GM12878 (cell line): Measurements from ENCODE around the gene TEX55. TPM values are rescaled to one million over a fixed set of nuclear protein-coding genes. Genes with fewer than 3 reads are reported as not detected.

Experiments used
- ATAC-seq: fragments of 200-7000 bp; cut with Tn5 transposase; 3 replicates; pipeline ENCODE4 v1.9.1; 2020; ENCODE audit warnings: mild to moderate bottlenecking, moderate library complexity
- BruUV-seq: library from RNA; stranded (reverse); fragments of 400-500 nt; replicated peaks from 2 replicates; lab custom pipeline; 2021; lab: Mats Ljungman, UMichigan
- CTCF ChIA-PET: fragments of 300-600 bp; sonication (Branson Sonifier 250); formaldehyde crosslinking; extraction: SDS; loops from one replicate; lab custom pipeline; 2021; ENCODE audit warnings: inconsistent platforms; lab: Yijun Ruan, JAX
- POLR2A ChIA-PET: fragments of 350-600 bp; formaldehyde crosslinking; extraction: SDS; loops from one replicate; lab custom pipeline; 2021; ENCODE audit warnings: inconsistent platforms; lab: Charles Lee
- RAD21 ChIA-PET: fragments of 300-600 bp; sonication (Branson Sonifier 250); formaldehyde crosslinking; loops from one replicate; lab custom pipeline; 2023; ENCODE audit warnings: antibody characterized with exemption; ENCODE audit not compliant: unreplicated experiment; lab: Charles Lee
- SMC1A ChIA-PET: fragments of 300-600 bp; sonication (Branson Sonifier 250); formaldehyde crosslinking; loops from one replicate; lab custom pipeline; 2023; ENCODE audit not compliant: unreplicated experiment, uncharacterized antibody; lab: Charles Lee
- DNase-seq: peaks from one replicate; pipeline ENCODE4 v3.0.0-alpha.2; 2011; ENCODE audit warnings: low read depth, low spot score
- FAIRE-seq: peaks from 3 replicates; lab custom pipeline; 2011; peaks lifted over from hg19 to GRCh38; lab: Jason Lieb, UNC
- H2AFZ ChIP-seq: 2 replicates; pipeline ENCODE4 v1.6.0; 2011; ENCODE audit warnings: low read depth, low read length, control low read depth; ENCODE audit not compliant: control insufficient read depth
- H3K27ac ChIP-seq: 2 replicates; pipeline ENCODE4 v1.5.1; 2011; ENCODE audit warnings: control low read depth; ENCODE audit not compliant: control insufficient read depth, insufficient read depth
- H3K27me3 ChIP-seq, 2 experiments: replicated peaks in 1 of 2; 2 replicates each; pipeline versions ENCODE4 v1.6.0 to v1.6.1; 2011; ENCODE audit warnings: low read length in 1 of 2; ENCODE audit not compliant: control insufficient read depth in 2 of 2, insufficient read depth in 2 of 2
- H3K36me3 ChIP-seq, 2 experiments: 2 replicates each; pipeline ENCODE4 v1.5.1; 2011; ENCODE audit warnings: low read length in 1 of 2; ENCODE audit not compliant: control insufficient read depth in 2 of 2, insufficient read depth in 2 of 2
- H3K4me1 ChIP-seq: 2 replicates; pipeline ENCODE4 v1.6.1; 2011; ENCODE audit warnings: mild to moderate bottlenecking, low read length, moderate library complexity, mixed read lengths; ENCODE audit not compliant: control insufficient read depth, insufficient read depth
- H3K4me2 ChIP-seq: 2 replicates; pipeline ENCODE4 v1.6.0; 2011; ENCODE audit warnings: control low read depth; ENCODE audit not compliant: control insufficient read depth, insufficient read depth
- H3K4me3 ChIP-seq: fragments of 200-600 bp; sonication (generic); 2 replicates; pipeline ENCODE4 v1.5.1; 2016
- H3K79me2 ChIP-seq: 2 replicates; pipeline ENCODE4 v1.6.0; 2011; ENCODE audit warnings: low read length; ENCODE audit not compliant: control insufficient read depth, insufficient read depth
- H3K9ac ChIP-seq: 2 replicates; pipeline ENCODE4 v1.8.0; 2011; ENCODE audit warnings: low read length, control low read depth, mixed read lengths; ENCODE audit not compliant: control insufficient read depth, insufficient read depth
- H3K9me3 ChIP-seq: replicated peaks from 3 replicates; pipeline ENCODE4 v1.5.1; 2011; ENCODE audit warnings: mild to moderate bottlenecking, low read length; ENCODE audit not compliant: control insufficient read depth, insufficient read depth
- H4K20me1 ChIP-seq: 2 replicates; pipeline ENCODE4 v1.6.0; 2011; ENCODE audit not compliant: control insufficient read depth, insufficient read depth
- ATF7 ChIP-seq: fragments of 450-650 bp; IDR thresholded peaks from 2 replicates; pipeline ENCODE4 v1.6.1; 2016; ENCODE audit warnings: low read depth, mild to moderate bottlenecking
- NRF1 ChIP-seq: conservative IDR thresholded peaks from 2 replicates; pipeline ENCODE4 v1.6.1; 2011; ENCODE audit warnings: mild to moderate bottlenecking, low read depth, low read length, improper control_type of control experiment
- TARDBP ChIP-seq: IDR thresholded peaks from 2 replicates; pipeline ENCODE4 v1.6.1; 2016; ENCODE audit warnings: borderline replicate concordance
- WGBS: methylation state at CpG from one replicate; pipeline ENCODE4 v1.1.6; 2016; ENCODE audit warnings: low lambda C conversion rate; ENCODE audit not compliant: insufficient replicate concordance, insufficient coverage; ENCODE audit errors: missing lambda C conversion rate; 5-methylcytosine and 5-hydroxymethylcytosine counted together
- in situ Hi-C: fragments of 300-500 bp; cut with MboI; formaldehyde crosslinking; loops from 9 replicates; pipeline ENCODE4 v1.14.3; 2018; ENCODE audit warnings: mixed read lengths
- intact Hi-C: fragments of 100-400 bp; cut with micrococcal nuclease; formaldehyde crosslinking; loops from one replicate; pipeline ENCODE4 v1.14.2; 2022; ENCODE audit not compliant: unreplicated experiment
- polyA plus RNA-seq, 11 experiments: library from polyadenylated mRNA; depleted of rRNA in 4 of 11; unstranded in 6 of 11; stranded (reverse) in 5 of 11; fragments of >200 nt; fragmentation: Nextera tagmentation in 4 of 11; fragmentation: Illumina TruSeq in 1 of 11; extraction: Ambion mirVana in 4 of 11; extraction: Trizol in 1 of 11; gene quantifications; 1 replicate in 1 of 11; 2 replicates in 10 of 11; pipeline versions ENCODE4 v1.2.1 to v1.2.3, GENCODE V29; 2011 to 2016; ENCODE audit warnings: inconsistent platforms in 2 of 11, missing spikeins in 2 of 11, low read depth in 1 of 11
- total RNA-seq, 4 experiments: library from RNA; depleted of rRNA in 3 of 4; stranded (reverse); fragments of >200 nt in 3 of 4; fragmentation: Illumina TruSeq in 1 of 4; extraction: Trizol in 1 of 4; gene quantifications; 2 replicates each; pipeline versions ENCODE4 v1.2.1 to v1.2.3, GENCODE V29; 2013 to 2021
- TF ChIP-seq, protein P1 (sequence below): IDR thresholded peaks from 2 replicates; pipeline ENCODE4 v1.6.1; 2011; ENCODE audit warnings: borderline replicate concordance, low read depth, mild to moderate bottlenecking, moderate library complexity, mixed read lengths, low read length; ENCODE audit not compliant: insufficient read depth; ENCODE audit errors: extremely low read length

The TEX55 gene
- total and polyA plus RNA-seq, 10 of the 15 experiments (the other 5 are each of a cell fraction or from before 2014, with no cell fraction given): not detected

- in situ Hi-C loops: loop anchor here (10.0 kb wide), 1 partner anchor 537 kb away; no protein-coding TSS in a partner anchor
- no TSS peak for BruUV-seq
- Histone ChIP-seq H3K27ac (no peak overlapping the region), H3K4me2 (no peak overlapping the region), H3K4me1 (no peaks in the 10 kb centered on the region), H3K4me3 (no peak overlapping the region), H3K9me3 (no peaks in the 10 kb centered on the region), H3K9ac (no peak overlapping the region), H3K79me2 (no peaks in the 10 kb centered on the region), H3K27me3 (no peaks in the 10 kb centered on the region), H4K20me1 (no peaks in the 10 kb centered on the region), H2AFZ (no peak overlapping the region), H3K36me3 (no peaks in the 10 kb centered on the region)
- POLR2A ChIA-PET: no interaction called here
- DNase-seq: no peak
- RAD21 ChIA-PET: interaction anchor here (4.5 kb wide), 1 partner anchor 94 kb away, joined by 36 read pairs; the partner anchor contains the start of gene B4GALT4
- WGBS: 38% methylated on average over 2 of the region's 2 CpGs
- intact Hi-C loops: loop anchor here (5.0 kb wide), 1 partner anchor 205 kb away; no protein-coding TSS in a partner anchor
- CTCF ChIA-PET: interaction anchor here (4.5 kb wide), 1 partner anchor 94 kb away, joined by 44 read pairs; the partner anchor contains the start of gene B4GALT4
- no peak for ATAC-seq
- no peak for FAIRE-seq
- TF ChIP-seq, protein P1, sequence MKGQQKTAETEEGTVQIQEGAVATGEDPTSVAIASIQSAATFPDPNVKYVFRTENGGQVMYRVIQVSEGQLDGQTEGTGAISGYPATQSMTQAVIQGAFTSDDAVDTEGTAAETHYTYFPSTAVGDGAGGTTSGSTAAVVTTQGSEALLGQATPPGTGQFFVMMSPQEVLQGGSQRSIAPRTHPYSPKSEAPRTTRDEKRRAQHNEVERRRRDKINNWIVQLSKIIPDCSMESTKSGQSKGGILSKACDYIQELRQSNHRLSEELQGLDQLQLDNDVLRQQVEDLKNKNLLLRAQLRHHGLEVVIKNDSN: no peak
- TF ChIP-seq TARDBP (no peak), NRF1 (no peak), ATF7 (no peak)
- TF ChIP-seq, all 136 proteins: peak for 0
- SMC1A ChIA-PET: interaction anchor here (0.9 to 2.5 kb wide), 2 partner anchors 13 to 94 kb away, joined by 3 to 11 read pairs; partner anchors contain the start of gene B4GALT4
Measured at GRCh38 chr3:119147494-119147893, 1.5 kb downstream of the TEX55 start.
